Heart left ventricle (tissue), 13 donors: ENCODE data around the gene PUM1.

ENCODE experiments used
- POLR2A ChIP-seq, 2 donors: fragments of 450-650 bp; IDR thresholded peaks; one replicate each; pipeline ENCODE4 v1.6.1; 2017; ENCODE audit warnings: antibody characterized with exemption in 2 of 2, mild to moderate bottlenecking in 2 of 2, moderate library complexity in 2 of 2
- TF ChIP-seq, protein P1 (sequence below), 12 donors: fragments of 200-600 bp; sonication (generic) in 4 of 12; IDR thresholded peaks; one replicate each; pipeline versions ENCODE4 v1.5.0 to v1.8.0; 2018 to 2022; ENCODE audit warnings: antibody characterized with exemption in 12 of 12, mild to moderate bottlenecking in 5 of 12
- donor health status: ischemic (EF 13 %, LVEDD 7.1; RV severe dilation, severe dysfunction).
- donor health status: DM: no; HTN: yes; CAD: no.
- donor health status: DM: no; HTN: no; CAD: no.
- donor health status: ischemic (EF 25% LVEDD 6.9; RV normal size, moderate dysfunction).
- donor health status: ischemic (EF 25% LVEDD 5.7; RV mildly dilated, moderate dysfunction).
- donor health status: ischemic (EF 35%, LVEDD 5.7; RV mildly dilated, moderate dysfunction).
- donor health status: nonischemic (EF 11% LVEDD 7.7; RV severe dilation, severe dysfunction).
- donor health status: DM: yes; HTN: yes; CAD: no.
- donor health status: PGD.
- donor health status: ischemic (EF 29% LVEDD 5.4; RV normal size, mild dysfunction).
- donor health status: nonischemic (EF 23%, LVEDD 6.1; RV moderate dilation, normal function).

DNA sequence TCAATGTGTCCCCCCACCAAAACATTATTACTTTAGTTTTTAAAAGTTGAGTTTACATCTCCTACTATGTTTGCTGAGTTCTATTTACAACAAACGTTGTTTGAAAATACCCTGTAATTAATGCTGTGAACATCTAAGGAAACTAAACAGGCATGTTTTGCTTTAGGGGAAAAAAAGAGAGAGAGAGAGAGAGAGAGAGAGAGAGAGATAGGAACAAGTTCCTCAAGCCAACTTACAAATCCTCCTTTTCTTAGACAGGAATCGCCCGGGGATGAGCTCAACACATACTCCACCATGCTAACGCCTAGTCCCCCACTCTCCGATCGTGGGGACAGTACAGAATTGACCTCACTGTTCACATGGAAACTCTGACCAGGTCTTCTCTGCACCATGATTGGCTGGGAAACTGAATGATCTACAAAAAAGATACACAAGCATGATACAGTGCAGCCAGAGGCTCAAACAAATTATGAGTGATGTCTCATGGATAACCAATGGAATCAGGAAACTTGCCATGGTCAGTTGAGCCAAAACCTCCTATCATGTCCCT lies 59.8 kb downstream of the PUM1 start:
- TF ChIP-seq, protein P1, sequence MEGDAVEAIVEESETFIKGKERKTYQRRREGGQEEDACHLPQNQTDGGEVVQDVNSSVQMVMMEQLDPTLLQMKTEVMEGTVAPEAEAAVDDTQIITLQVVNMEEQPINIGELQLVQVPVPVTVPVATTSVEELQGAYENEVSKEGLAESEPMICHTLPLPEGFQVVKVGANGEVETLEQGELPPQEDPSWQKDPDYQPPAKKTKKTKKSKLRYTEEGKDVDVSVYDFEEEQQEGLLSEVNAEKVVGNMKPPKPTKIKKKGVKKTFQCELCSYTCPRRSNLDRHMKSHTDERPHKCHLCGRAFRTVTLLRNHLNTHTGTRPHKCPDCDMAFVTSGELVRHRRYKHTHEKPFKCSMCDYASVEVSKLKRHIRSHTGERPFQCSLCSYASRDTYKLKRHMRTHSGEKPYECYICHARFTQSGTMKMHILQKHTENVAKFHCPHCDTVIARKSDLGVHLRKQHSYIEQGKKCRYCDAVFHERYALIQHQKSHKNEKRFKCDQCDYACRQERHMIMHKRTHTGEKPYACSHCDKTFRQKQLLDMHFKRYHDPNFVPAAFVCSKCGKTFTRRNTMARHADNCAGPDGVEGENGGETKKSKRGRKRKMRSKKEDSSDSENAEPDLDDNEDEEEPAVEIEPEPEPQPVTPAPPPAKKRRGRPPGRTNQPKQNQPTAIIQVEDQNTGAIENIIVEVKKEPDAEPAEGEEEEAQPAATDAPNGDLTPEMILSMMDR (IDR thresholded peaks at IDR 0.05), result no peak
- TF ChIP-seq POLR2A (IDR thresholded peaks at IDR 0.05), result no peak
